ENCODE results near the gene PDE3B.
"Not testable (repeated sequence)": the region's sequence is repeated elsewhere in the genome, so short reads cannot be mapped to it uniquely, and the experiment has no call there.

Gene PDE3B

GRCh38 chr11:14642453-14642852 lies 1.2 kb upstream of the PDE3B start:
- no peak for DNase-seq

GRCh38 chr11:14642873-14643696 lies 519 bp upstream of the PDE3B start:
- DNase-seq: no peak

DNA sequence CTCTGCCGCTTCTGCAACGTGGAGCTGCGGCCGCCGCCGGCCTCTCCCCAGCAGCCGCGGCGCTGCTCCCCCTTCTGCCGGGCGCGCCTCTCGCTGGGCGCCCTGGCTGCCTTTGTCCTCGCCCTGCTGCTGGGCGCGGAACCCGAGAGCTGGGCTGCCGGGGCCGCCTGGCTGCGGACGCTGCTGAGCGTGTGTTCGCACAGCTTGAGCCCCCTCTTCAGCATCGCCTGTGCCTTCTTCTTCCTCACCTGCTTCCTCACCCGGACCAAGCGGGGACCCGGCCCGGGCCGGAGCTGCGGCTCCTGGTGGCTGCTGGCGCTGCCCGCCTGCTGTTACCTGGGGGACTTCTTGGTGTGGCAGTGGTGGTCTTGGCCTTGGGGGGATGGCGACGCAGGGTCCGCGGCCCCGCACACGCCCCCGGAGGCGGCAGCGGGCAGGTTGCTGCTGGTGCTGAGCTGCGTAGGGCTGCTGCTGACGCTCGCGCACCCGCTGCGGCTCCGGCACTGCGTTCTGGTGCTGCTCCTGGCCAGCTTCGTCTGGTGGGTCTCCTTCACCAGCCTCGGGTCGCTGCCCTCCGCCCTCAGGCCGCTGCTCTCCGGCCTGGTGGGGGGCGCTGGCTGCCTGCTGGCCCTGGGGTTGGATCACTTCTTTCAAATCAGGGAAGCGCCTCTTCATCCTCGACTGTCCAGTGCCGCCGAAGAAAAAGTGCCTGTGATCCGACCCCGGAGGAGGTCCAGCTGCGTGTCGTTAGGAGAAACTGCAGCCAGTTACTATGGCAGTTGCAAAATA lies 816 bp downstream of the PDE3B start:
- DNase-seq: peak; percentile 49

DNA sequence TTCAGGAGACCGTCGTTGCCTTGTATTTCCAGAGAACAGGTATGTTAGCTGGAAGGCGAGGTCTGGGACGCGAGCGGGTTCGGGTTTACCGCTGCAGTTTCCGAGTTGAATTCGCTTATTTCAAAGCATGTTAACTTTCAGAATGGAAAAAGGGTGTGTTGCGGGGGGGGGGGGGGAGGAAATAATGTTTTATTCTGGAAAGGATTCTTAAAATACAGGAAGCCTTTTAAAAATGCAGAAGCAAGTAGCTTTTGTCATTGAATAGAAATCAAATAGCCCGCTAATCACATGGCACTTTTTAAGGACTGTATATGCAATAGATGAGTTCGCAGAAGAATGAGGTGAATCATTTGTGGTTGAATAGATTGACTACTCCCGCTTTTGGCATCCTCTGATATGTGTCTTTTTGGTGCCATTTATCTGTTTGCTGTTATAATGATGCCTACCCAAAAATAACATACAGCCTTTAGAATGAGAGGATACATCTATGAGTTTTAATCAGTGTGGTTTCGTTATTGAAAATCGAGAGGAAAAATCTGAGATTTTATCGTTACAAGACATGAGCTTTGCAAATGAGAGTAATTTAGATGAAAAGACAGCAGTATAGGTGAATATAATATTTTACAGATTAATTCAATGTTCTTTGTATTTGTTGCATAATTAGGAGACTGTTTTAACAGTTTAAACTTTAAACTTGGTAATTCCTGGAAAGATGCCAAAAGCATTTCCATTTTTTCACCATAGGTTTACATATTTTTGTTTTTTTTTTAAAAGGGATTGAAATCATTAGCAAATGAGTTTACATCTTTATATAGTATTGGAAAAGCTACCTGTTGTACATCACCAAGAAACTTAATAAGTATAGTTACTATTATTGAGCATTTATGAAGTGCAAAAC lies 1.7 kb downstream of the PDE3B start:
- no peak for DNase-seq

GRCh38 chr11:14645985-14646900 lies 2.6 kb downstream of the PDE3B start:
- no peak for DNase-seq

DNA sequence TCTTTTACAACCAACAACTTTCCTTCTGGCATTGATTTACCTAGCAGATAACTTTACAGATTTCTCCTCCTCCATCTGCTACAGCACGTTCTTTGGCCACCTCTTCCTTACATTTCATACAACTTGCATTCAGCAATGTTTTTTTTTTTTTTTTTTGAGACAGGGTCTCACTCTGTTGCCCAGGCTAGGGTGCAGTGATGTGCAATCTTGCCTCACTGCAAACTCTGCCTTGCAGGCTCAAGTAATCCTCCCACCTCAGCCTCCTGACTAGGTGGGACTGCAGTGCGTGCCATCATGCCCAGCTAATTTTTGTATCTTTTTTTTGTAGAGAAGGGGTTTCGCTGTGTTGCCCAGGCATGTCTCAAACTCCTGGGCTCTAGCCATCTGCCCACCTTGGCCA lies 6.5 kb downstream of the PDE3B start:
- no peak for DNase-seq

DNA sequence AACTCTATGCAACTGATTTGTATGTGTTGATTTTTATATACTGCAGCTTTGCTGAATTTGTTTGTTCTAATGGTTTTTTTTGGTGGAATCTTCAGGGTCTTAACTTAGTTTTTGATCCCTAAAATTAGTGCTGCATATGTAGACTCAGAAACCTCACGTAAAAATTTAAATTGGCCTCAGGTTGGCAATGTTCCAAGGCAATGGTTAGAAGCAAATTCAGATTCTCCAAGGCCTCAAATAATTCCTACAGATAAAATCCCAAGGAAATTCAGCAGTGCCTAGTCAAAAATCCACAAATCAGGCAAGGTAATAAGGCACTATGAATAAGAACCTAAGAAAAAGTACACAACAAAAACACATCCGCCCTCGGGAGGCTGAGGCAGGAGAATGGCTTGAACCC lies 9.5 kb downstream of the PDE3B start:
- DNase-seq: no peak

DNA sequence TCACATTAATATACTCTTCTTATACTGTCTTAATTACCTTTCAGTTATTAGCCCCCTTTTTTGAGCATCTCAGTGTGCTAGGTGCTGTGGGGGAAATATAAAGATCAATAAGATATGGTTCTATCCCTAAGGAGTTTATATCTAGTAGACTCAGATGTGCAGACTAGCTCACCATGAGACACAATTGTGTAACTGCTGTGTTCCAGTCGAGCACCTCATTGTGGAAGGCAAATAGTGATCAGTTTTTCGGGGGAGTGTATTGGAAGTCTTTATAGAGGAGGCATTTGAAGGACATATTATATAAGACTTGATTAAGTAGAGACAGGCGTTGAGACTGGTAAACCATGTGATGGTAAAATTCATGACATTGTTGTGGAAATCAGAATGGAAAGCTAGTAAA lies 11.8 kb downstream of the PDE3B start:
- DNase-seq: no peak

DNA sequence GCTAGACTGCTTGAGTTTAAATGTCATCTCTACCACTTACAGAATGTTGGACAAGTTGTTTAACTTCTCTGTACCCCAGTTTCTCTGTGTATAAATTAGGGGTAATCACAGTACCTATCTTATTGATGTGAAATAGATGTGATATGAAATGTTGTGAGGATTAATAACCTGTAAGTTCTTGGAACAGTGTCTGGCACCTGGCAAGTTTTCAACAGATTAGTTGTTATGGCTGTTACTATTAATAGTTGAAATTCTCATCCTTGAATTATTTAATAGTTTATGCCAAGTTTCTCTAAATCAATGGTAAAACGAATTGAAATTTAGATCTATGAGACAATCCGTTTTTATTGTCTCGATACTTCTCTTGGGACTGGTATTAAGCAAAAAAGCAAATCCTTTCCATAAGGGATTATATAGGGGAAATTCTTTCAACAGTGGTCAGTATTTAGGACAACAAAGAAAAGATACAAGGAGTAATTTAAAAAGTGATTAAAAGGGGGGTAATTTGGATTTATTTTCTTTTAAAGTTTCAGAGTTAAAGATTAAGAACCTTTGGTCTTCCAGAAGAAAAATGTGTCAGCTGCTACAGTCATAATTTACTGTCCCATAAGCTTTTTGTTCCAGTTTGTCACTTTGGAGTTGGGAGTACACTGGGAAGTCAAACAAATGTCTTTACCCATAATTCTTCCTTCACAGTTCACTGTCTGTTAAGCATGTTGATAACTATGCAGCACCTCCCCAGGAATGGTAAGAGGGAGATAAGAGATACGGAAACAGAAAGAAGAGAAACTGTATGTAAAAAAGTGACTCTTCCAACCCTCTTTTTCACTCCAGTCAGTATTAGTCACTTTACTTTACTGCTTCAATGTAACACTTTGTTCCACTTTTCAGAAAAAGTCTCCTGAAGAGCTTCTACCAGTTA lies 13.2 kb downstream of the PDE3B start:
- DNase-seq: no peak

GRCh38 chr11:14657841-14658240 lies 14.2 kb downstream of the PDE3B start:
- DNase-seq: no peak

DNA sequence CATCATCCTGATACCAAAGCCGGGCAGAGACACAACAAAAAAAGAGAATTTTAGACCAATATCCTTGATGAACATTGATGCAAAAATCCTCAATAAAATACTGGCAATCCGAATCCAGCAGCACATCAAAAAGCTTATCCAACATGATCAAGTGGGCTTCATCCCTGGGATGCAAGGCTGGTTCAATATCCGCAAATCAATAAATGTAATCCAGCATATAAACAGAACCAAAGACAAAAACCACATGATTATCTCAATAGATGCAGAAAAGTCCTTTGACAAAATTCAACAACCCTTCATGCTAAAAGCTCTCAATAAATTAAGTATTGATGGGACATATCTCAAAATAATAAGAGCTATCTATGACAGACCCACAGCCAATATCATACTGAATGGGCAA lies 21.3 kb downstream of the PDE3B start:
- DNase-seq: not testable (repeated sequence)

GRCh38 chr11:14667329-14667728 lies 23.7 kb downstream of the PDE3B start:
- DNase-seq: not testable (repeated sequence)

- DNase-seq: no peak
Measured at GRCh38 chr11:14668731-14669301, 25.2 kb downstream of the PDE3B start.

GRCh38 chr11:14669499-14669898 lies 25.9 kb downstream of the PDE3B start:
- DNase-seq: no peak

GRCh38 chr11:14669958-14670357 lies 26.4 kb downstream of the PDE3B start:
- no peak for DNase-seq

- DNase-seq: no peak
Measured at GRCh38 chr11:14672635-14673034, 29.0 kb downstream of the PDE3B start.

GRCh38 chr11:14673421-14673820 lies 29.8 kb downstream of the PDE3B start:
- no peak for DNase-seq

GRCh38 chr11:14673824-14674405 lies 30.3 kb downstream of the PDE3B start:
- DNase-seq: no peak

DNA sequence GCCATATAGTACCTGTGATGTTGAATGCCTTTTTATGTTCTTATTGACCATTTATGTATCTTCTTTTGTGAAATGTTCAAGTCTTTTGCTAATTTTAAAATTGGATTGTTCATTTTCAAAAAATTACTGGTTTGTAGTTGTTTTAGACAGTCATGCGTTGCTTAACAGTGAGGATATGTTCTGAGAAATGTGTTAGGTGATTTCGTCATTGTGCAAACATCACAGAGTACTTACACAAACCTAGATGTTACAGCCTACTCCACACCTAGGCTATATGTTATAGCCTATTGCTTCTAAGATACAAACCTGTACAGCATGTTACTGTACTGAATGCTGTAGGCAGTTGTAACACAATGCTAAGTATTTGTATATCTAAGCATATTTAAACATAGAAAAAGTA lies 32.5 kb downstream of the PDE3B start:
- DNase-seq: no peak

DNA sequence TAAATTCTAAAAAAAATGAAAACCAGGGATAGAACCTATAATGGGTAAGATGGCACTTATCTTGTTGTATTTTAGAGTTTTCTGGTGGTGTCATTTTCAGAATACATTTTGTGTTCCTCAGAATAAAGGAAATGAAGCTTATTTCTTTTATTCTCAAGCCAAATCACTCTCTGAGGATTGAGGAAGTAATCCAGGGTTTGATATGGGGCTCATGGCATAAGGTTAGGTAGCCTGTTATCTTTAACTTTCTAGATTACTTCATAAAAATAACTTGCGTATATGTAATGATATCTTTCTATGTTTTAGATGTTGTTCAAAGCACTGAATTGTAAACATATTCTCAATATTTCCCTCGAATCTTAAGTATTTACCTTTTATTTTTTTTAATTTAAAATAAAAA lies 33.5 kb downstream of the PDE3B start:
- no peak for DNase-seq

Measured in COR-L47 (cell line).